ENCODE data around the gene CATSPERB.

The CATSPERB gene

GRCh38 chr14:91754819-91755218, 22.9 kb upstream of the CATSPERB start:
- H3K27ac ChIP-seq: no peak overlapping the region
- TF ChIP-seq CTCF (conservative IDR thresholded peaks at IDR 0.05): no peak

- H3K27ac ChIP-seq: no peak overlapping the region
- no peak for TF ChIP-seq CTCF (conservative IDR thresholded peaks at IDR 0.05)
Measured at GRCh38 chr14:91754185-91754584, 22.3 kb upstream of the CATSPERB start.

GRCh38 chr14:91753501-91754128, 21.7 kb upstream of the CATSPERB start:
- TF ChIP-seq CTCF (conservative IDR thresholded peaks at IDR 0.05): no peak

DNA sequence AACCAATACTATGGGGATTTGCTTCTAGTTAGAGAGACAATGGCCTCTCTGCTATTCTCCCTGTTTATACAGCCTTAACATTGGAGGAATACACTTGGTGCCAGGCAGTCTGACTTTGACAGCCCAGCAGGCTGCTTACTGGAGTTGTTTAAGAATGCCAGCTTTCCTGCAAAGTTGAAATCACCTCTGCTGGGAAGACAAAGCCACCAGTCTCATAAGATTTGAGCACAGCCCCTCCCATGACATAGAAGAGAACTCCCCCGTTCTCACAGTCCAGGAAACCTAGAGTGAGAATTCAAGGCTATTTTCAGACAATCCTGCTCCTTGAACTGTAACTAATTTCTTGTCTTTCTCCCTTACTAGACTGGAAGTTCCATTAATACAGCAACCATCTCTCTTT, 21.1 kb upstream of the CATSPERB start:
- no peak for TF ChIP-seq CTCF (conservative IDR thresholded peaks at IDR 0.05)
- H3K27ac ChIP-seq: no peak overlapping the region

More at GRCh38 chr14:91753501-91754128, 21.7 kb upstream of the CATSPERB start:
- H3K27ac ChIP-seq: no peak overlapping the region

- H3K27ac ChIP-seq: no peak overlapping the region
Measured at GRCh38 chr14:91751719-91752118, 19.8 kb upstream of the CATSPERB start.

DNA sequence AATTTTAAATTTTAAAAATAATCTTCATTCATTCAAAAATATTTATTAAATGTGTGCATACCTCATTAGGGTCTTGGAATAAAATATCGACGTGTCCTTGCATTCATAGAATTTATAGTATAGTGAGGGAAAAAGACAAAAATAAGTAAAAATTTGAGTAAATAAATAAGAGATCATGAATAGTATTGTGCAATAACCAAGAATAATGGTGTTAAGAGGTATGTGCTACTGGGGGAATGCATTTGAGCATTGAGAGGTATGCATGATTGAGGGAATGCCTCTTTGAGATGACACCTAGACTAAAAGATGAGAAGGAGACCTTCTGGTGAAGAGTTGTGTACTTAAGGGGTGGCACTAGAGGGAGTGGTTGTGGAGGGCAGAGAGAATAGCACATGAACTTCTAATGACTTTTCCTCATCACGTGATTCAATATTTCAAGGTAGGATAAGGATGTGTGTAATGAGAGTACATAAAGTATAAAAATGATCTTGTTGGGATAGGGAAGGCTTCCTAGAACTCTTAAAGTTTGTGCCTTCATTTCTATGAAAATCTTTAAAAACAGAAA, 18.8 kb upstream of the CATSPERB start:
- no peak overlapping the region for H3K27ac ChIP-seq
- no peak for TF ChIP-seq CTCF (conservative IDR thresholded peaks at IDR 0.05)

More at GRCh38 chr14:91751719-91752118, 19.8 kb upstream of the CATSPERB start:
- no peak for TF ChIP-seq CTCF (conservative IDR thresholded peaks at IDR 0.05)

DNA sequence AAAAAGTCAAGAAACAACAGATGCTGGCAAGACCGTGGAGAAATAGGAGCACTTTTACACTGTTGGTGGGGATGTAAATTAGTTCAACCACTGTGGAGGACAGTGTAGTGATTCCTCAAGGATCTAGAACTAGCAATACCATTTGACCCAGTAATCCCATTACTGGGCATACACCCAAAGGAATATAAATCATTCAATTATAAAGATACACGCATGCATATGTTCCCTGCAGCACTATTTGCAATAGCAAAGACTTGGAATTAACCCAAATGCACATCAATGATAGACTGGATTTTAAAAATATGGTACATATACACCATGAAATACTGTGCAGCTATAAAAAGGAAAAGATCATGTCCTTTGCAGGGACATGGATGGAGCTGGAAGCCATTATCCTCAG, 18.0 kb upstream of the CATSPERB start:
- no peak for TF ChIP-seq CTCF (conservative IDR thresholded peaks at IDR 0.05)
- H3K27ac ChIP-seq: no peak overlapping the region

Measured in VCaP (cell line).